SIG-M5 treated with dmso at 0.1 percent for 504 hours (cell line): Measurements from ENCODE around the gene ARID2.

Source experiments
- DNase-seq: peaks from one replicate; lab custom pipeline; 2025; ENCODE audit not compliant: unreplicated experiment; lab: John Stamatoyannopoulos, UW

Gene ARID2, protein sequence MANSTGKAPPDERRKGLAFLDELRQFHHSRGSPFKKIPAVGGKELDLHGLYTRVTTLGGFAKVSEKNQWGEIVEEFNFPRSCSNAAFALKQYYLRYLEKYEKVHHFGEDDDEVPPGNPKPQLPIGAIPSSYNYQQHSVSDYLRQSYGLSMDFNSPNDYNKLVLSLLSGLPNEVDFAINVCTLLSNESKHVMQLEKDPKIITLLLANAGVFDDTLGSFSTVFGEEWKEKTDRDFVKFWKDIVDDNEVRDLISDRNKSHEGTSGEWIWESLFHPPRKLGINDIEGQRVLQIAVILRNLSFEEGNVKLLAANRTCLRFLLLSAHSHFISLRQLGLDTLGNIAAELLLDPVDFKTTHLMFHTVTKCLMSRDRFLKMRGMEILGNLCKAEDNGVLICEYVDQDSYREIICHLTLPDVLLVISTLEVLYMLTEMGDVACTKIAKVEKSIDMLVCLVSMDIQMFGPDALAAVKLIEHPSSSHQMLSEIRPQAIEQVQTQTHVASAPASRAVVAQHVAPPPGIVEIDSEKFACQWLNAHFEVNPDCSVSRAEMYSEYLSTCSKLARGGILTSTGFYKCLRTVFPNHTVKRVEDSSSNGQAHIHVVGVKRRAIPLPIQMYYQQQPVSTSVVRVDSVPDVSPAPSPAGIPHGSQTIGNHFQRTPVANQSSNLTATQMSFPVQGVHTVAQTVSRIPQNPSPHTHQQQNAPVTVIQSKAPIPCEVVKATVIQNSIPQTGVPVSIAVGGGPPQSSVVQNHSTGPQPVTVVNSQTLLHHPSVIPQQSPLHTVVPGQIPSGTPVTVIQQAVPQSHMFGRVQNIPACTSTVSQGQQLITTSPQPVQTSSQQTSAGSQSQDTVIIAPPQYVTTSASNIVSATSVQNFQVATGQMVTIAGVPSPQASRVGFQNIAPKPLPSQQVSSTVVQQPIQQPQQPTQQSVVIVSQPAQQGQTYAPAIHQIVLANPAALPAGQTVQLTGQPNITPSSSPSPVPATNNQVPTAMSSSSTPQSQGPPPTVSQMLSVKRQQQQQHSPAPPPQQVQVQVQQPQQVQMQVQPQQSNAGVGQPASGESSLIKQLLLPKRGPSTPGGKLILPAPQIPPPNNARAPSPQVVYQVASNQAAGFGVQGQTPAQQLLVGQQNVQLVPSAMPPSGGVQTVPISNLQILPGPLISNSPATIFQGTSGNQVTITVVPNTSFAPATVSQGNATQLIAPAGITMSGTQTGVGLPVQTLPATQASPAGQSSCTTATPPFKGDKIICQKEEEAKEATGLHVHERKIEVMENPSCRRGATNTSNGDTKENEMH (N-terminal part only)

GRCh38 chr12:45729233-45730083 is at the start of gene ARID2:
ARID2 (plus strand) TSS chr12:45729706; CDS start chr12:45729837, 131 bp downstream.
- DNase-seq, result peak; percentile 85

GRCh38 chr12:45680362-45680761 is 49.1 kb upstream of the ARID2 start:
- no peak for DNase-seq

GRCh38 chr12:45681465-45681864 is 48.0 kb upstream of the ARID2 start:
- no peak for DNase-seq

- DNase-seq, result no peak
Measured at GRCh38 chr12:45685680-45686079, 43.8 kb upstream of the ARID2 start.

DNA sequence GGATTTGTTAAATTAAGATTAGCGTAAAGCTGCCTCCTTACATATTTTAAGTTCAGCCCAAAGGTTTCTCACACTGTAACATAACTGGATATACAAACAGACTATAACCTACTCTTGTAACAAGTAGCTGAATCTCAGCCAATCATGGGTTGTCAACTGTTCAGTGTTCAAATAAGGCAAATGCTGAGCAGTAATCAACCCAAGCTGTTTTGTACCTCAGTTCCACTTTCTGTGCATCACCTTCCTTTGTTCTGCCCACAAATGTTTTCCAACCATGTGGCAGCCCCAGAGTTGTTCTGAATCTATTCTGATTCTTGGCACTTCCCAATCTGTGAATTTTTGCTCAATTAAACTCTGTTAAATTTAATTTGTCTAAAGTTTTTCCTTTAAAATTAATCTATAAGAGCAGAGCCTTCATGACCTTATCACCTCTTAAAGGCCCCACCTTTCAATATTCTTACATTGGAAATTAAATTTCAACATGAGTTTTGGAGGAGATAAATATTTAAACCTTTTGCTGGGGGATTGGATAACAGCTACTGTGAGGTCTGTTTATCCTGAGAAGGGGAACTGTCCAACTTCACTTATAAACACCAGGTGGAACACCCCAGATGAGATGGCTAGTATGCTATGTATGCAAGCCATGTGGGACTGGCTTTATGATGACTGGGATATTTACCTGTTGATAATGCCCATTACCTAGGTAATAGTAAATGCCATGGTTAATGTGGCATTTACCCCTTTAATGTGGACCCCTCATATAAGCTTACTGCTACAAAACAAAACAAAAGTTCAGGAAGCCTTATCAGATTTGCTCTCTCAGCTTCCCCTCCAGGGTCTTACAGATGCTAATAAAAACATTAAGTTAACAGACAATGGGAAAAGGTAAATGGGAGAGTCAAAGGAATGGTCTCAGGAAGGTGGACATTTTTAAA is 42.2 kb upstream of the ARID2 start:
- DNase-seq, result no peak

DNA sequence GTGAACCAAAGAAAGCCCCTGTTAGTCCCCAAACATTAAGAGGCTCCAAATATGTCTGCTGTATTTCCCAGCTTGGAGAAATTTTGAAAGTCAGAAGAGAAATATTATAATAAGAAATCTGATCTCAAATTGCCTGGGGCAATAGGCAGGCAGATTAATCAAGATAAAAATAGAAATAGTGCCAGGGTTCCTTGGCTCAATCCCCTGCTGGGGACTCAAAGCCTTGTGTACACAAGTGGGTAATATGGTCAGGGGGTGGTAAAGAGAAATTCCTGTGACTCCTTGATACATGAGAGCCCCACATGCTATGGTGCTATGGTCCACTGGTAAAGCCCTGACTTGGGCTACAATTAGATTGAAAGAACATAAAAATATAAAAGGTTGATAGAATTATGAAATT is 41.3 kb upstream of the ARID2 start:
- DNase-seq, result no peak

GRCh38 chr12:45695035-45695434 is 34.5 kb upstream of the ARID2 start:
- DNase-seq, result no peak

DNA sequence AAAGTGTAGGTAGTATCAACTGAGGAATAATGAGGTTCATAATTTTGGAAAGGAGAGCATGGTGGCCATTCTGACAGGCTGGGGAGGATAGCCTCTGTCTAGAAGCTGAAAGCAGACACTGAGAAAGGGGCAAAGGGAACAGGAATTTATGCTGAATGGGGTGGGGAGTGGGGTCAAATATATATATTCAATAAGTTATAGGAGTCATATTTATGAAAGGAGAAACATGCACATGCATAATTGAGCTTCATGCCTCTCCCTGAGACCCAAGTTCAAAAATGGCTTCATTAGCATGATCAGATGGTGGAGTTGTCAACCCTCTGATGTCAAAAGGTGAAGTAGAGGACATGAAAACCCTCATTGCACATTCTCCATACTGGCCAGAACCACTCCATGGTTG is 33.9 kb upstream of the ARID2 start:
- DNase-seq, result no peak

DNA sequence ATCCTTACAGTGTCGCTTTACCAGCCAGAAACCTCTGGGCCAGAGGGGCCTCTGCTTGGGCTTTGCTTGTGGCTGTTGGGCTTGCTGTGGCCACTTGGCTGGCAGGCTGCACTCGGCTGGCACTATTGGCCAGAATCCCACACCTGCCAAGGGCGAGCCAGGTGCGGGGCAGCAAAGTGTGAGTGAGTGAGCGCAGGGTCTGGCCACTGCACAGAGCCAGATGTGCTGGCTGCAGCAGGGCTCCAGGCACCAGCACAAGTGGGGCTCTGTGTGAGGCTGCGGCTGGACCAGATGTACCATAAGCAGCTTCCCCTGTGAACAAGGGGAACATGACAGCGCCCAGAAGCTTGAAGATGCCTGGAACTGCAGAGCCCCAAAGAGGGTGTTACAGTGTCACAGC is 33.5 kb upstream of the ARID2 start:
- DNase-seq, result no peak

GRCh38 chr12:45697371-45697770 is 32.1 kb upstream of the ARID2 start:
- DNase-seq, result no peak

DNA sequence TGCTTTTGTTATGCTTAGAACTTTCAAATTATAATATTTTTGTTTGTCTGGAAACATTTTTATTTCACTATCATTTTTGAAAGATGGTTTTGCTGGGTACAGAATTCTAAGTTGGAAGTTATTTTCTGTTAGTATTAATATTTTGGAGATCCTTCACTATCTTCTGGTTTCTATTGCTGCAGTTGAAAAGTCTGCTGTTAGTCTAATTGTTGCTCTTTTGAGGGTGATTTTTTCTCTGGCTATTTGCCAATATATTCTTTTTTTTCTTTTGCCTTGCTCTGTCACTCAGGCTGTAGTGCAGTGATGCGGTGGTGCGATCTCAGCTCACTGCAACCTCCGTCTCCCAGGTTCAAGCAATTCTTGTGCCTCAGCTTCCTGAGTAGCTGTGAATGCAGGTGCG is 28.2 kb upstream of the ARID2 start:
- no peak for DNase-seq

- DNase-seq, result no peak
Measured at GRCh38 chr12:45703942-45704341, 25.6 kb upstream of the ARID2 start.

GRCh38 chr12:45704968-45705367 is 24.5 kb upstream of the ARID2 start:
- DNase-seq, result no peak

- DNase-seq, result no peak
Measured at GRCh38 chr12:45705404-45705803, 24.1 kb upstream of the ARID2 start.

DNA sequence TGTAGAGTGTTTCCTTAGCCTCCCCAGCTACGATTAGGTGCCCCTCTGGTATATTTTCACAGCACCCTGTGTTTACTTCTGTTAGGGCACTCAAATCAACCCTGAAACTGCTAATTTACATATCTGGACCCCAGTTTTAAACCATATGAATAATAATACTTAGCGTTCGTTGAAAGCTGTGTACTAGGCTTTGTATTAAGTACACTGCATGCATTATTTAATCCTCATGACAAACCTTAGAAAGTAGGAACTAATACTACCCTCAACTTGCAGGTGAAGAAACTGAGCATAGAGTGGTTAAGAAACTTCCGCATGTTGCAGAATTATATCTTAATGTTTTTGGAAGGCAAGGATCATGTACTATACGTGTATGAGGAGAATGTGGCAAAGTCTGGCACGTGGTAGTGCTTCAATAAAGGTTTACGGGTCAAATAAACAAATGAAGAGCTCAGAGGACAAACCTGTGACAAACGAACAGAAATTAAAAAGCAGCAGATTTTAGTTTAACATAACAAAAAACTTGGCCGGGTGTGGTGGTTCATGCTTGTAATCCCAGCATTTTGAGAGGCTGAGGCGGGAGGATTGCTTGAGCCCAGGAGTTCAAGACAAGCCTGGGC is 22.2 kb upstream of the ARID2 start:
- DNase-seq, result no peak

GRCh38 chr12:45708363-45708762 is 21.1 kb upstream of the ARID2 start:
- no peak for DNase-seq

- no peak for DNase-seq
Measured at GRCh38 chr12:45708901-45709300, 20.6 kb upstream of the ARID2 start.

GRCh38 chr12:45712319-45712718 is 17.2 kb upstream of the ARID2 start:
- DNase-seq, result no peak

- no peak for DNase-seq
Measured at GRCh38 chr12:45713078-45713477, 16.4 kb upstream of the ARID2 start.
